Measurements from ENCODE around the gene ZSWIM2. TPM values are rescaled to one million over a fixed set of nuclear protein-coding genes. Genes with fewer than 3 reads are reported as not detected.

Gene ZSWIM2
- total and polyA plus RNA-seq, 2 of the 4 experiments (the other 2 are of a cell fraction) = 0.09 TPM; not detected in 1

DNA sequence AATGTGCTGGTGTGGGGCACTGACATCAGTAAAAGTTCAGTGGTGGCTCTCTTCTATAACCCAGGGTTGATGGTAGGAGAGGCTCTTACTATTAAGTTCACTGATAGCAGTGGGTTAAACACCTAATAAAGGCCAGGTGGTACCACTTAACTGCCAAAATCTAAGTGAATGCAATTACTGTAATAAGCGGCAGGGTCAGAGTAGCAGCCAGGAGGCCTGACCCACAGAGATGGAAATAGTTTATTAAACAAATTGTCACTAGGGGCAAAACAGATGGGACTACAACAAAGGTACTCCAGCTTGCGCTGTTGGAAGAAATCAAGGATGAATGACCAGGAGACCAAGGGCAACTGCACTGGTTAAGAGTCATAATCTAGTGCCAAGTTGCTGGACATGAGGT is 26.6 kb downstream of the ZSWIM2 start:
- ChIA-PET POLR2A (ENCODE audit: unreplicated experiment) (no interaction called here), CTCF (no interaction called here)
- Histone ChIP-seq H3K4me3 (ENCODE audit: insufficient read depth, low read depth, low read length) (no peak overlapping the region), H4K91ac (ENCODE audit: insufficient read depth, low read depth, low read length) (no peak overlapping the region), H2BK15ac (ENCODE audit: low read depth, low read length) (no peak overlapping the region), H4K8ac (ENCODE audit: low read depth in 2 of 2, low read length in 2 of 2) (no peak overlapping the region), H2AK5ac (ENCODE audit: low read depth, low read length) (no peak overlapping the region), H2AFZ (replicated peaks; ENCODE audit: low read length, poor library complexity) (no peak overlapping the region), H3K4me1 (ENCODE audit: control insufficient read depth, insufficient read depth, low read length) (no peaks in the 10 kb centered on the region), H3K27me3 (ENCODE audit: control insufficient read depth, insufficient read depth, low read length) (no peaks in the 10 kb centered on the region), H3K14ac (replicated peaks; ENCODE audit: low read depth, low read length) (no peak overlapping the region), H2BK120ac (ENCODE audit: low read depth, low read length) (no peak overlapping the region), H3K18ac (ENCODE audit: low read depth, low read length) (no peak overlapping the region), H3K4me2 (ENCODE audit: low read depth, low read length) (no peak overlapping the region), H4K5ac (ENCODE audit: low read depth, low read length) (no peak overlapping the region), H3K9me1 (ENCODE audit: insufficient read depth, low read length) (no peaks in the 10 kb centered on the region), H3K36me3 (ENCODE audit: control insufficient read depth, insufficient read depth, low read length) (no peaks in the 10 kb centered on the region), H3K56ac (ENCODE audit: extremely low read depth, insufficient read depth, low read length) (no peak overlapping the region), H3K27ac (ENCODE audit: insufficient read depth, low read length) (no peak overlapping the region), H3K9ac (ENCODE audit: low read depth, low read length) (no peak overlapping the region), H4K20me1 (ENCODE audit: insufficient read depth, low read length) (no peaks in the 10 kb centered on the region), H3K79me1 (ENCODE audit: low read depth in 1 of 2, low read length in 2 of 2) (no peaks in the 10 kb centered on the region), H2AK9ac (replicated peaks; ENCODE audit: low read depth, low read length, poor library complexity) (no peak overlapping the region), H2BK5ac (ENCODE audit: low read depth, low read length, poor library complexity, severe bottlenecking) (no peak overlapping the region), H3K4ac (ENCODE audit: low read depth, low read length) (no peak overlapping the region), H3K9me3 (ENCODE audit: control insufficient read depth, insufficient read depth, low read length) (no peaks in the 10 kb centered on the region), H3K23ac (ENCODE audit: low read depth, low read length) (no peak overlapping the region), H2BK20ac (ENCODE audit: low read depth, low read length) (no peak overlapping the region)
- no peak for DNase-seq
- dilution Hi-C loops (cut with HindIII; ENCODE audit: low sequenced_read_pairs, unreplicated experiment) (no loop called here), in situ Hi-C loops (cut with MboI; ENCODE audit: low sequenced_read_pairs) (no loop called here), intact Hi-C loops (cut with micrococcal nuclease) (no loop called here)
- TF ChIP-seq RCOR1 (IDR thresholded peaks at IDR 0.05; ENCODE audit: insufficient replicate concordance, low read length) (no peak), MAZ (IDR thresholded peaks at IDR 0.05; ENCODE audit: borderline replicate concordance, low read depth, low read length) (no peak), RFX5 (IDR thresholded peaks at IDR 0.05; ENCODE audit: low read depth, low read length) (no peak), FOS (IDR thresholded peaks at IDR 0.05; ENCODE audit: low read depth, low read length) (no peak), MAFK (IDR thresholded peaks at IDR 0.05; ENCODE audit: low read depth, low read length) (no peak), MXI1 (IDR thresholded peaks at IDR 0.05; ENCODE audit: borderline replicate concordance, low read depth, low read length) (no peak), CTCF (conservative IDR thresholded peaks at IDR 0.05; ENCODE audit: low read depth, low read length) (no peak), SMC3 (IDR thresholded peaks at IDR 0.05; ENCODE audit: low read depth, low read length) (no peak), CHD1 (IDR thresholded peaks at IDR 0.05; ENCODE audit: low read depth, low read length) (no peak), RAD21 (IDR thresholded peaks at IDR 0.05; ENCODE audit: low read length) (no peak), NFE2L2 (IDR thresholded peaks at IDR 0.05; ENCODE audit: low read depth, low read length) (no peak), CEBPB (IDR thresholded peaks at IDR 0.05; ENCODE audit: low read depth, low read length) (no peak), POLR2A (IDR thresholded peaks at IDR 0.05; ENCODE audit: low read depth, low read length) (no peak)
- TF ChIP-seq, protein P1, sequence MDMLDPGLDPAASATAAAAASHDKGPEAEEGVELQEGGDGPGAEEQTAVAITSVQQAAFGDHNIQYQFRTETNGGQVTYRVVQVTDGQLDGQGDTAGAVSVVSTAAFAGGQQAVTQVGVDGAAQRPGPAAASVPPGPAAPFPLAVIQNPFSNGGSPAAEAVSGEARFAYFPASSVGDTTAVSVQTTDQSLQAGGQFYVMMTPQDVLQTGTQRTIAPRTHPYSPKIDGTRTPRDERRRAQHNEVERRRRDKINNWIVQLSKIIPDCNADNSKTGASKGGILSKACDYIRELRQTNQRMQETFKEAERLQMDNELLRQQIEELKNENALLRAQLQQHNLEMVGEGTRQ (IDR thresholded peaks at IDR 0.05; ENCODE audit: low read depth, low read length) = no peak
- TF ChIP-seq, protein P2, sequence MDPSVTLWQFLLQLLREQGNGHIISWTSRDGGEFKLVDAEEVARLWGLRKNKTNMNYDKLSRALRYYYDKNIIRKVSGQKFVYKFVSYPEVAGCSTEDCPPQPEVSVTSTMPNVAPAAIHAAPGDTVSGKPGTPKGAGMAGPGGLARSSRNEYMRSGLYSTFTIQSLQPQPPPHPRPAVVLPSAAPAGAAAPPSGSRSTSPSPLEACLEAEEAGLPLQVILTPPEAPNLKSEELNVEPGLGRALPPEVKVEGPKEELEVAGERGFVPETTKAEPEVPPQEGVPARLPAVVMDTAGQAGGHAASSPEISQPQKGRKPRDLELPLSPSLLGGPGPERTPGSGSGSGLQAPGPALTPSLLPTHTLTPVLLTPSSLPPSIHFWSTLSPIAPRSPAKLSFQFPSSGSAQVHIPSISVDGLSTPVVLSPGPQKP (IDR thresholded peaks at IDR 0.05; ENCODE audit: borderline replicate concordance, low read depth, low read length) = no peak
- ATAC-seq (ENCODE audit: low read depth) = no peak
- WGBS, 2 experiments (ENCODE audit: extremely low coverage in 2 of 2, insufficient read length in 1 of 2) = no CpG with 5 or more reads among the region's 2 CpGs
- BruUV-seq (replicated peaks) = no TSS peak
